Neural cell (in vitro differentiated cells): ENCODE data around the gene FCRL6. TPM values are rescaled to one million over a fixed set of nuclear protein-coding genes. Genes with fewer than 3 reads are reported as not detected.

Experiments used
- H2AFZ ChIP-seq: fragments of 200-600, 300-800 bp; sonication (generic), shearing (Covaris generic); 2 replicates; pipeline ENCODE4 v1.6.0; 2014; ENCODE audit warnings: low read depth, mild to moderate bottlenecking, antibody characterized with exemption, low read length, moderate library complexity
- H3F3A ChIP-seq: fragments of 200-600 bp; shearing (Covaris generic); 2 replicates; pipeline ENCODE4 v1.6.1; 2016; ENCODE audit warnings: mild to moderate bottlenecking, moderate library complexity, mixed read lengths, antibody characterized with exemption, low read length; ENCODE audit not compliant: insufficient read depth, poor library complexity, severe bottlenecking
- H3K27ac ChIP-seq: fragments of 200-600, 300-800 bp; sonication (generic), shearing (Covaris generic); 2 replicates; pipeline ENCODE4 v1.5.1; 2014; ENCODE audit warnings: mild to moderate bottlenecking, low read length, moderate library complexity
- H3K27me3 ChIP-seq: fragments of 300-800, 200-600 bp; sonication (generic), shearing (Covaris generic); 2 replicates; pipeline ENCODE4 v1.6.0; 2014; ENCODE audit warnings: mild to moderate bottlenecking, low read depth, low read length, moderate library complexity; ENCODE audit not compliant: insufficient read depth
- H3K36me3 ChIP-seq: fragments of 300-800, 200-600 bp; sonication (generic), shearing (Covaris generic); 2 replicates; pipeline ENCODE4 v1.5.1; 2014; ENCODE audit warnings: mild to moderate bottlenecking, antibody characterized with exemption, low read length, moderate library complexity; ENCODE audit not compliant: insufficient read depth
- H3K4me2 ChIP-seq: fragments of 300-800, 200-600 bp; sonication (generic), shearing (Covaris generic); 2 replicates; pipeline ENCODE4 v1.6.0; 2014; ENCODE audit warnings: mild to moderate bottlenecking, low read length
- H3K4me3 ChIP-seq: fragments of 300-800, 200-600 bp; sonication (generic), shearing (Covaris generic); 2 replicates; pipeline ENCODE4 v1.5.1; 2014; ENCODE audit warnings: mild to moderate bottlenecking, low read length, moderate library complexity
- H3K79me2 ChIP-seq: fragments of 200-600 bp; shearing (Covaris generic); replicated peaks from 2 replicates; pipeline ENCODE4 v1.6.0; 2014; ENCODE audit warnings: mild to moderate bottlenecking, low read length, moderate library complexity; ENCODE audit not compliant: insufficient read depth
- H3K9ac ChIP-seq: fragments of 300-800, 200-600 bp; sonication (generic), shearing (Covaris generic); 2 replicates; pipeline ENCODE4 v1.6.1; 2016; ENCODE audit warnings: mild to moderate bottlenecking, low read length, mixed read lengths
- H3K9me2 ChIP-seq: fragments of 200-600 bp; shearing (Covaris generic); 2 replicates; pipeline ENCODE4 v1.6.1; 2016; ENCODE audit warnings: mild to moderate bottlenecking, low read length, mixed read lengths; ENCODE audit not compliant: insufficient read depth
- H3K9me3 ChIP-seq: fragments of 200-600, 300-800 bp; sonication (generic), shearing (Covaris generic); 2 replicates; pipeline ENCODE4 v1.6.1; 2016; ENCODE audit warnings: mild to moderate bottlenecking, mixed run types, low read length, moderate library complexity, mixed read lengths
- H4K20me1 ChIP-seq: fragments of 200-600 bp; shearing (Covaris generic); 2 replicates; pipeline ENCODE4 v1.6.1; 2016; ENCODE audit warnings: mild to moderate bottlenecking, mixed run types; ENCODE audit not compliant: insufficient read depth
- EP300 ChIP-seq: fragments of 450-650 bp; conservative IDR thresholded peaks from 2 replicates; pipeline ENCODE4 v1.6.1; 2014; ENCODE audit warnings: antibody characterized with exemption, mild to moderate bottlenecking, moderate library complexity; ENCODE audit not compliant: poor library complexity, severe bottlenecking
- EZH2 ChIP-seq: fragments of 200-600, 300-800 bp; shearing (Covaris generic), sonication (generic); IDR thresholded peaks from 2 replicates; pipeline ENCODE4 v1.6.1; 2014; ENCODE audit warnings: antibody characterized with exemption, low read length, borderline replicate concordance, mild to moderate bottlenecking; ENCODE audit not compliant: insufficient read depth, poor library complexity, severe bottlenecking
- MXI1 ChIP-seq: fragments of 450-650 bp; conservative IDR thresholded peaks from 2 replicates; pipeline ENCODE4 v1.6.1; 2014; ENCODE audit warnings: antibody characterized with exemption, mild to moderate bottlenecking; ENCODE audit not compliant: poor library complexity, severe bottlenecking
- POLR2AphosphoS5 ChIP-seq: IDR thresholded peaks from 2 replicates; pipeline ENCODE4 v1.6.1; 2012
- RAD21 ChIP-seq: fragments of 450-650 bp; conservative IDR thresholded peaks from 2 replicates; pipeline ENCODE4 v1.6.1; 2014; ENCODE audit warnings: antibody characterized with exemption, mild to moderate bottlenecking, moderate library complexity
- SMC3 ChIP-seq: fragments of 450-650 bp; conservative IDR thresholded peaks from 2 replicates; pipeline ENCODE4 v1.6.1; 2014; ENCODE audit warnings: antibody characterized with exemption, mild to moderate bottlenecking, moderate library complexity; ENCODE audit not compliant: poor library complexity
- TAF1 ChIP-seq: IDR thresholded peaks from 2 replicates; pipeline ENCODE4 v1.6.1; 2012; ENCODE audit warnings: low read depth
- polyA plus RNA-seq: library from polyadenylated mRNA; depleted of rRNA; stranded (reverse); fragments of >200 nt; gene quantifications from 2 replicates; pipeline ENCODE4 v1.2.3, GENCODE V29; 2014
- TF ChIP-seq, protein P1 (sequence below): fragments of 450-650 bp; IDR thresholded peaks from 2 replicates; pipeline ENCODE4 v1.5.1; 2014; ENCODE audit warnings: antibody characterized with exemption, mild to moderate bottlenecking, moderate library complexity; ENCODE audit not compliant: poor library complexity, severe bottlenecking
- TF ChIP-seq, protein P2 (sequence below): IDR thresholded peaks from 2 replicates; pipeline ENCODE4 v1.6.1; 2012; ENCODE audit warnings: borderline replicate concordance

FCRL6 gene
- polyA plus RNA-seq, 1 donor from 2014 or later = not detected

DNA sequence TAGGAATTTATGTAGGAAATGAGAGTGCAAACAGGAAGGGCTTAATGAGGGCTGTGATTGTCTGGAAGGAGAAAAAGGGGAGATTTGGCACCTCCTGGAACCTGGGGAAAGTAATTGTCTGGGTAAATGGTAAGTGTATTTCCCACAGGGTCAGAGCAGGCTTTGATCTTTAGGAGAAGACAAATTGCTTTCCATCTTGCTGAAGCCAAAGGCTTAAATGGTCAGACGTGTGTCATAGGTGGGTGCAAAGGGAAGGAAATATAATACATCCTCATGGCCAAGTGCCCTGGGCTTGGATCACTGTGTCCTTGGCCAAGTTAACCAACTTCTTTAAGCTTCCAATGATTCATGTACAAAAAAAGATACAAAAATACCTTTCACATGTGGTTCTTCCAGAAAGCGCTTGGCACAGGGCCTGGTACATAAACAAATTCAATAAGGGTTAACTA is 22.7 kb upstream of the FCRL6 start:
- Histone ChIP-seq H3K27me3 (peaks cover 18% of the 10 kb centered on the region), H4K20me1 (no peaks in the 10 kb centered on the region), H2AFZ (no peak overlapping the region), H3F3A (no peaks in the 10 kb centered on the region), H3K9ac (no peak overlapping the region), H3K27ac (no peak overlapping the region), H3K36me3 (no peaks in the 10 kb centered on the region), H3K9me2 (no peaks in the 10 kb centered on the region), H3K4me3 (no peak overlapping the region), H3K4me2 (no peak overlapping the region), H3K9me3 (no peaks in the 10 kb centered on the region), H3K79me2 (no peaks in the 10 kb centered on the region)
- TF ChIP-seq, protein P1, sequence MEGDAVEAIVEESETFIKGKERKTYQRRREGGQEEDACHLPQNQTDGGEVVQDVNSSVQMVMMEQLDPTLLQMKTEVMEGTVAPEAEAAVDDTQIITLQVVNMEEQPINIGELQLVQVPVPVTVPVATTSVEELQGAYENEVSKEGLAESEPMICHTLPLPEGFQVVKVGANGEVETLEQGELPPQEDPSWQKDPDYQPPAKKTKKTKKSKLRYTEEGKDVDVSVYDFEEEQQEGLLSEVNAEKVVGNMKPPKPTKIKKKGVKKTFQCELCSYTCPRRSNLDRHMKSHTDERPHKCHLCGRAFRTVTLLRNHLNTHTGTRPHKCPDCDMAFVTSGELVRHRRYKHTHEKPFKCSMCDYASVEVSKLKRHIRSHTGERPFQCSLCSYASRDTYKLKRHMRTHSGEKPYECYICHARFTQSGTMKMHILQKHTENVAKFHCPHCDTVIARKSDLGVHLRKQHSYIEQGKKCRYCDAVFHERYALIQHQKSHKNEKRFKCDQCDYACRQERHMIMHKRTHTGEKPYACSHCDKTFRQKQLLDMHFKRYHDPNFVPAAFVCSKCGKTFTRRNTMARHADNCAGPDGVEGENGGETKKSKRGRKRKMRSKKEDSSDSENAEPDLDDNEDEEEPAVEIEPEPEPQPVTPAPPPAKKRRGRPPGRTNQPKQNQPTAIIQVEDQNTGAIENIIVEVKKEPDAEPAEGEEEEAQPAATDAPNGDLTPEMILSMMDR = no peak
- TF ChIP-seq TAF1 (no peak), RAD21 (no peak), POLR2AphosphoS5 (no peak), EZH2 (no peak)

DNA sequence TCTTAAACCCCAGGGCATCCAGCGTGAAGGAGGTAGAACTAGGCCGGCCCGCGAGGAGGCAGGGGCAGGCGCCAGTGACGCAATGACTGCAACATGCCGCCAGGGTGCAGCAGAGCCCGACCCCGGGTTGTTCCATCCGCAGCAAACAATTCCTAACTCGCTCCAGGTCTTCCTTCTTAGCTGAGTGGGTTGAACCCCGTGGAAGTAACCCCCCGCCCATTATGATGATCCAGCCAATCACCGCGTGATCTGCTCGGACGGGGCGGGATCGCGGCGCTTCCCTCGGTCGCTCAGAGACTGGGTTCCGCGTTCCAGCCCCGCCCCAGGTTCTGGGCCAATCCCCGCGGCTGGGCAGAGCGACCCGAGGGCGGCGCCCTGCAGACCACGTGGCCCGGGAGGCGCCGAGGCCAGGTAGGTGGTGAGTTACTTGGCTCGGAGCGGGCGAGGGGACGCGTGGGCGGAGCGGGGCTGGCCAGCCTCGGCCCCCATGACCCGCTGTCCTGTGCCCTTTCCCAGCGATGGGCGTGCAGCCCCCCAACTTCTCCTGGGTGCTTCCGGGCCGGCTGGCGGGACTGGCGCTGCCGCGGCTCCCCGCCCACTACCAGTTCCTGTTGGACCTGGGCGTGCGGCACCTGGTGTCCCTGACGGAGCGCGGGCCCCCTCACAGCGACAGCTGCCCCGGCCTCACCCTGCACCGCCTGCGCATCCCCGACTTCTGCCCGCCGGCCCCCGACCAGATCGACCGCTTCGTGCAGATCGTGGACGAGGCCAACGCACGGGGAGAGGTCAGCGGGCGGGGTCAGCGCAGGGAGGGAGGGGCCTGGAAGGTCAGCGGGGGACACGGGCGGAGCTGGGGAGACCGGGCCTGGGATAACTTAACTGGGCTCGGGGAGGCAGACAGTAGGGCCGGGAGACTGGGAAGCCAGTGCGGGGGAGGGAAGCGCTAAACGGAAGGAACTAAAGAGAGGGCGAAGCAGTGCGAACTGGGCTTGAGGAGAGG is 21.3 kb upstream of the FCRL6 start, which contains the start of gene DUSP23:
TSS of gene DUSP23 (plus strand) at position 380 of the 1,000 bp plus-strand sequence. CDS start at position 519, 139 bp downstream.
- Histone ChIP-seq H3K36me3 (no peaks in the 10 kb centered on the region), H2AFZ (peak within 1 kb of the TSS; percentile 63), H3K27ac (no peak within 1 kb of the TSS), H3K27me3 (peaks cover 18% of the 10 kb centered on the region), H4K20me1 (no peaks in the 10 kb centered on the region), H3K4me3 (peak within 1 kb of the TSS; percentile 73), H3K9me3 (no peaks in the 10 kb centered on the region), H3K4me2 (peak within 1 kb of the TSS; percentile 49), H3K9ac (no peak within 1 kb of the TSS), H3K79me2 (no peaks in the 10 kb centered on the region), H3K9me2 (no peaks in the 10 kb centered on the region), H3F3A (no peaks in the 10 kb centered on the region)
- peak; percentile 92 for TF ChIP-seq SMC3
- TF ChIP-seq EP300 = peak; percentile 29
- TF ChIP-seq, protein P2, sequence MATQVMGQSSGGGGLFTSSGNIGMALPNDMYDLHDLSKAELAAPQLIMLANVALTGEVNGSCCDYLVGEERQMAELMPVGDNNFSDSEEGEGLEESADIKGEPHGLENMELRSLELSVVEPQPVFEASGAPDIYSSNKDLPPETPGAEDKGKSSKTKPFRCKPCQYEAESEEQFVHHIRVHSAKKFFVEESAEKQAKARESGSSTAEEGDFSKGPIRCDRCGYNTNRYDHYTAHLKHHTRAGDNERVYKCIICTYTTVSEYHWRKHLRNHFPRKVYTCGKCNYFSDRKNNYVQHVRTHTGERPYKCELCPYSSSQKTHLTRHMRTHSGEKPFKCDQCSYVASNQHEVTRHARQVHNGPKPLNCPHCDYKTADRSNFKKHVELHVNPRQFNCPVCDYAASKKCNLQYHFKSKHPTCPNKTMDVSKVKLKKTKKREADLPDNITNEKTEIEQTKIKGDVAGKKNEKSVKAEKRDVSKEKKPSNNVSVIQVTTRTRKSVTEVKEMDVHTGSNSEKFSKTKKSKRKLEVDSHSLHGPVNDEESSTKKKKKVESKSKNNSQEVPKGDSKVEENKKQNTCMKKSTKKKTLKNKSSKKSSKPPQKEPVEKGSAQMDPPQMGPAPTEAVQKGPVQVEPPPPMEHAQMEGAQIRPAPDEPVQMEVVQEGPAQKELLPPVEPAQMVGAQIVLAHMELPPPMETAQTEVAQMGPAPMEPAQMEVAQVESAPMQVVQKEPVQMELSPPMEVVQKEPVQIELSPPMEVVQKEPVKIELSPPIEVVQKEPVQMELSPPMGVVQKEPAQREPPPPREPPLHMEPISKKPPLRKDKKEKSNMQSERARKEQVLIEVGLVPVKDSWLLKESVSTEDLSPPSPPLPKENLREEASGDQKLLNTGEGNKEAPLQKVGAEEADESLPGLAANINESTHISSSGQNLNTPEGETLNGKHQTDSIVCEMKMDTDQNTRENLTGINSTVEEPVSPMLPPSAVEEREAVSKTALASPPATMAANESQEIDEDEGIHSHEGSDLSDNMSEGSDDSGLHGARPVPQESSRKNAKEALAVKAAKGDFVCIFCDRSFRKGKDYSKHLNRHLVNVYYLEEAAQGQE = no peak
- no peak for TF ChIP-seq POLR2AphosphoS5
- TF ChIP-seq, protein P1 = peak; percentile 95
- peak; percentile 88 for TF ChIP-seq MXI1
- no peak for TF ChIP-seq TAF1
- TF ChIP-seq EZH2 = no peak
- TF ChIP-seq RAD21 = peak; percentile 85
